Measurements from ENCODE around the gene JAG1. TPM values are rescaled to one million over a fixed set of nuclear protein-coding genes. Genes with fewer than 3 reads are reported as not detected.

The JAG1 gene
- total and polyA plus RNA-seq, 9 of the 15 experiments (the other 6 are each of a cell fraction or from before 2014, with no cell fraction given) = 0.04 to 0.40 (median 0.07) TPM

DNA sequence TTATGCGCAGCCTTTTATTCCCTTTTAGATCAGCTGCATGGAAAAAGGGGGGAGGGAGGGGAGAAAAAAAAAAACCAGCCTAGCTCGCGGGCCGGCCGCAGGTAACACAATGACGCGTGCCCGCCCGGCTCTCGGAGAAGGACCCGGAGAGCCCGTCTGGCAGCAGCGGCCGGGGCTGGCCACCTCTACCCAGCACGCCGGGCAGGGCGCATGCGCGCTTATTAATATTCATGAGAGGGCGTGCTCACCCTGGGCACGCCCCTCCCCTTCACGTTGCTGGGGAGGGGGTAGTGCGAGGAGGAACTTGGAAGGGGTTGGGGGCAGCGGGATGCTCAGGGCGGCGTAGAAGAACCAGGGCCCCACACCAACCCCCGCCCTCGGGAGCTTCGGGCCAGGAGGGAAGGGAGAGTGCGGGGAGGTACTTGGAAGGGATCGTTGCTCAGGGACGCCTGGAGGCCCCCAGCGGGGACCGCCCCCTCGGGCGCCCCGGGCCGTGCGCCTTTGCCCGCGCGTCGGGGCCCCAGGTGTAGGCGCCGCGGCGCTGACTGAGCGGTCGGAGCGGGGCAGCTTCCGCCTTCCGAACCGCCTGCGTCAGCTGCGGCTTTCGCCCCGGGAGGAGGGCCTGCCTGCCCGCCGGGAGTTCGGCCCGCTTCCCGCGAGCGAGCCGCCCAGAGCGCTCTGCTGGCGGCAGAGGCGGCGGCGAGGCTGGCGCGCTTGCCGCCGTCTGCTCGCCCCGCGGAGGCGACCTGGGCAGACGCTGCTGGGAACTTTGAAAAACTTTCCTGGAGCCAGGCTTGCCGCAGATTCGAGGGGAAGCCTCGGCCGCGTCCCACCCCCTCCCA, at the start of gene JAG1 (continued):
- TF ChIP-seq NUFIP1 (IDR thresholded peaks at IDR 0.05; ENCODE audit: partially characterized antibody) = no peak
- TF ChIP-seq, protein P1, sequence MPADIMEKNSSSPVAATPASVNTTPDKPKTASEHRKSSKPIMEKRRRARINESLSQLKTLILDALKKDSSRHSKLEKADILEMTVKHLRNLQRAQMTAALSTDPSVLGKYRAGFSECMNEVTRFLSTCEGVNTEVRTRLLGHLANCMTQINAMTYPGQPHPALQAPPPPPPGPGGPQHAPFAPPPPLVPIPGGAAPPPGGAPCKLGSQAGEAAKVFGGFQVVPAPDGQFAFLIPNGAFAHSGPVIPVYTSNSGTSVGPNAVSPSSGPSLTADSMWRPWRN (IDR thresholded peaks at IDR 0.05; ENCODE audit: low read depth) = no peak
- TF ChIP-seq NR3C1 (CRISPR knock-in tag; IDR thresholded peaks at IDR 0.05) = no peak
- TF ChIP-seq, protein P2, sequence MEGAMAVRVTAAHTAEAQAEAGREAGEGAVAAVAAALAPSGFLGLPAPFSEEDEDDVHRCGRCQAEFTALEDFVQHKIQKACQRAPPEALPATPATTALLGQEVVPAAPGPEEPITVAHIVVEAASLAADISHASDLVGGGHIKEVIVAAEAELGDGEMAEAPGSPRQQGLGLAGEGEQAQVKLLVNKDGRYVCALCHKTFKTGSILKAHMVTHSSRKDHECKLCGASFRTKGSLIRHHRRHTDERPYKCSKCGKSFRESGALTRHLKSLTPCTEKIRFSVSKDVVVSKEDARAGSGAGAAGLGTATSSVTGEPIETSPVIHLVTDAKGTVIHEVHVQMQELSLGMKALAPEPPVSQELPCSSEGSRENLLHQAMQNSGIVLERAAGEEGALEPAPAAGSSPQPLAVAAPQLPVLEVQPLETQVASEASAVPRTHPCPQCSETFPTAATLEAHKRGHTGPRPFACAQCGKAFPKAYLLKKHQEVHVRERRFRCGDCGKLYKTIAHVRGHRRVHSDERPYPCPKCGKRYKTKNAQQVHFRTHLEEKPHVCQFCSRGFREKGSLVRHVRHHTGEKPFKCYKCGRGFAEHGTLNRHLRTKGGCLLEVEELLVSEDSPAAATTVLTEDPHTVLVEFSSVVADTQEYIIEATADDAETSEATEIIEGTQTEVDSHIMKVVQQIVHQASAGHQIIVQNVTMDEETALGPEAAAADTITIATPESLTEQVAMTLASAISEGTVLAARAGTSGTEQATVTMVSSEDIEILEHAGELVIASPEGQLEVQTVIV (CRISPR knock-in tag; IDR thresholded peaks at IDR 0.05; ENCODE audit: borderline replicate concordance) = no peak
- 0 out of 2 replicates have a peak, but pooled peaks have one; percentile 37 for TF ChIP-seq AFF4 (CRISPR knock-in tag; IDR thresholded peaks at IDR 0.05)
- TF ChIP-seq PHB (CRISPR knock-in tag; IDR thresholded peaks at IDR 0.05) = no peak
- no peak for TF ChIP-seq SP1 (CRISPR knock-in tag; IDR thresholded peaks at IDR 0.05)
- TF ChIP-seq U2AF2 (optimal IDR thresholded peaks at IDR 0.05; ENCODE audit: low read depth, low read length) = no peak
- no peak for TF ChIP-seq ZC3H8 (IDR thresholded peaks at IDR 0.05)
- no peak for TF ChIP-seq ZNF655 (CRISPR knock-in tag; IDR thresholded peaks at IDR 0.05)
- TF ChIP-seq BRD4 (IDR thresholded peaks at IDR 0.05) = no peak
- no peak for TF ChIP-seq FOXM1 (IDR thresholded peaks at IDR 0.05; ENCODE audit: low read depth)
- no peak for TF ChIP-seq FOXM1 (CRISPR knock-in tag; IDR thresholded peaks at IDR 0.05; ENCODE audit: low read depth)
- peak in 1 of 2 experiments; percentile 54 for TF ChIP-seq E2F6 (IDR thresholded peaks at IDR 0.05; ENCODE audit: borderline replicate concordance in 1 of 2, extremely low read depth in 1 of 2, insufficient read depth in 1 of 2, insufficient read length in 1 of 2, low read depth in 1 of 2, low read length in 1 of 2, poor library complexity in 1 of 2, severe bottlenecking in 1 of 2)
- TF ChIP-seq TEAD4 (IDR thresholded peaks at IDR 0.05; ENCODE audit: low read length) = no peak
- TF ChIP-seq TEAD4 (CRISPR knock-in tag; IDR thresholded peaks at IDR 0.05; ENCODE audit: borderline replicate concordance) = no peak
- TF ChIP-seq ILF3 (IDR thresholded peaks at IDR 0.05; ENCODE audit: borderline replicate concordance) = no peak
- peak; percentile 81 for TF ChIP-seq NCOA6 (IDR thresholded peaks at IDR 0.05)
- TF ChIP-seq BCL6 (CRISPR knock-in tag; IDR thresholded peaks at IDR 0.05) = no peak

All from K562 (cell line).